BE2C (cell line): ENCODE results near the gene MAEA.

ENCODE experiments used
- DNase-seq: peaks from one replicate; pipeline ENCODE4 v3.0.0-alpha.2; 2020
- H3K27me3 ChIP-seq: fragments of 250-450 bp; sonication (Bioruptor Pico); 2 replicates; pipeline ENCODE4 v1.5.1; 2020; ENCODE audit warnings: mild to moderate bottlenecking
- H3K36me3 ChIP-seq: fragments of 250-450 bp; sonication (Bioruptor Pico); 2 replicates; pipeline ENCODE4 v1.5.1; 2020; ENCODE audit warnings: mild to moderate bottlenecking
- H3K4me1 ChIP-seq: fragments of 250-450 bp; sonication (Bioruptor Pico); 2 replicates; pipeline ENCODE4 v1.5.1; 2020
- H3K4me3 ChIP-seq: 2 replicates; pipeline ENCODE4 v1.5.1; 2011; ENCODE audit warnings: low read depth, low read length
- H3K9me3 ChIP-seq: fragments of 250-450 bp; sonication (Bioruptor Pico); 2 replicates; pipeline ENCODE4 v1.5.1; 2020
- CTCF ChIP-seq: IDR thresholded peaks from 2 replicates; pipeline ENCODE4 v1.5.1; 2012; ENCODE audit warnings: mild to moderate bottlenecking, low read depth, low read length

The MAEA gene

GRCh38 chr4:1269209-1269608 is 20.5 kb upstream of the MAEA start:
- no peaks in the 10 kb centered on the region for H3K4me1 ChIP-seq
- no peak for DNase-seq
- H3K9me3 ChIP-seq, result no peaks in the 10 kb centered on the region
- TF ChIP-seq CTCF, result no peak
- H3K4me3 ChIP-seq, result no peak overlapping the region
- H3K36me3 ChIP-seq, result no peaks in the 10 kb centered on the region
- no peaks in the 10 kb centered on the region for H3K27me3 ChIP-seq

GRCh38 chr4:1271686-1272085 is 18.0 kb upstream of the MAEA start:
- Histone ChIP-seq H3K9me3 (no peaks in the 10 kb centered on the region), H3K36me3 (no peaks in the 10 kb centered on the region), H3K4me1 (no peaks in the 10 kb centered on the region), H3K4me3 (no peak overlapping the region), H3K27me3 (no peaks in the 10 kb centered on the region)
- TF ChIP-seq CTCF, result no peak
- no peak for DNase-seq

- no peak for TF ChIP-seq CTCF
- no peaks in the 10 kb centered on the region for H3K36me3 ChIP-seq
- DNase-seq, result no peak
- no peaks in the 10 kb centered on the region for H3K27me3 ChIP-seq
- no peaks in the 10 kb centered on the region for H3K9me3 ChIP-seq
- H3K4me3 ChIP-seq, result no peak overlapping the region
- no peaks in the 10 kb centered on the region for H3K4me1 ChIP-seq
Observed at GRCh38 chr4:1274871-1275270, 14.8 kb upstream of the MAEA start.

GRCh38 chr4:1276984-1277383 is 12.7 kb upstream of the MAEA start:
- Histone ChIP-seq H3K9me3 (no peaks in the 10 kb centered on the region), H3K27me3 (no peaks in the 10 kb centered on the region), H3K4me3 (no peak overlapping the region), H3K36me3 (no peaks in the 10 kb centered on the region), H3K4me1 (no peaks in the 10 kb centered on the region)
- TF ChIP-seq CTCF, result no peak
- DNase-seq, result no peak

- H3K36me3 ChIP-seq, result no peaks in the 10 kb centered on the region
- no peak overlapping the region for H3K4me3 ChIP-seq
- no peaks in the 10 kb centered on the region for H3K27me3 ChIP-seq
- TF ChIP-seq CTCF, result no peak
- DNase-seq, result no peak
- no peaks in the 10 kb centered on the region for H3K4me1 ChIP-seq
- no peaks in the 10 kb centered on the region for H3K9me3 ChIP-seq
Observed at GRCh38 chr4:1277667-1278665, 11.7 kb upstream of the MAEA start.

- Histone ChIP-seq H3K4me3 (no peak overlapping the region), H3K36me3 (no peaks in the 10 kb centered on the region), H3K27me3 (no peaks in the 10 kb centered on the region), H3K4me1 (no peaks in the 10 kb centered on the region), H3K9me3 (no peaks in the 10 kb centered on the region)
- no peak for DNase-seq
- no peak for TF ChIP-seq CTCF
Observed at GRCh38 chr4:1279253-1279652, 10.4 kb upstream of the MAEA start.
